HEK293 (cell line): ENCODE data around the gene RAC3.

Source experiments
- CTCF ChIA-PET: fragments of 350-600 bp; formaldehyde crosslinking; extraction: SDS; loops from one replicate; lab custom pipeline; 2021; ENCODE audit warnings: antibody characterized with exemption; lab: Yijun Ruan, JAX
- POLR2A ChIA-PET: fragments of 300-600 bp; formaldehyde crosslinking; extraction: SDS; loops from one replicate; lab custom pipeline; 2020; ENCODE audit warnings: antibody characterized with exemption, inconsistent platforms; lab: Yijun Ruan, JAX
- H3K27ac ChIP-seq: fragments of 200-500 bp; sonication (Bioruptor generic); 2 replicates; pipeline ENCODE4 v1.5.1; 2014; ENCODE audit warnings: low read depth, low read length, control low read depth, inconsistent platforms; ENCODE audit errors: extremely low read depth
- H3K36me3 ChIP-seq, 2 experiments: fragments of 200-500 bp in 1 of 2; sonication (Bioruptor generic) in 1 of 2; 1 replicate in 1 of 2; 2 replicates in 1 of 2; pipeline ENCODE4 v1.5.1; 2014 to 2017; ENCODE audit warnings: inconsistent platforms in 2 of 2, low read length in 2 of 2; ENCODE audit not compliant: control insufficient read depth in 2 of 2, insufficient read depth in 1 of 2
- H3K4me1 ChIP-seq: fragments of 200-500 bp; sonication (Bioruptor generic); 2 replicates; pipeline ENCODE4 v1.5.1; 2014; ENCODE audit warnings: mild to moderate bottlenecking, low read length, inconsistent platforms; ENCODE audit not compliant: control insufficient read depth, insufficient read depth
- H3K4me3 ChIP-seq: 2 replicates; pipeline ENCODE4 v1.5.1; 2011; ENCODE audit warnings: low read depth, mild to moderate bottlenecking, control low read depth, low read length, moderate library complexity
- H3K9me3 ChIP-seq: fragments of 200-500 bp; sonication (Bioruptor generic); 2 replicates; pipeline ENCODE4 v1.5.1; 2014; ENCODE audit warnings: low read depth, low read length, inconsistent platforms; ENCODE audit not compliant: control insufficient read depth, insufficient read depth
- BCL11A ChIP-seq: fragments of 450-650 bp; formaldehyde crosslinking; IDR thresholded peaks from 2 replicates; pipeline ENCODE4 v1.5.1; 2016; ENCODE audit warnings: low read depth, missing biosample characterization, missing genetic modification characterization
- HOXC10 ChIP-seq: sonication (generic); formaldehyde crosslinking; IDR thresholded peaks from 2 replicates; pipeline ENCODE4 v1.8.1; 2023; ENCODE audit warnings: mild to moderate bottlenecking, missing genetic modification reagents
- KLF1 ChIP-seq: fragments of 450-650 bp; formaldehyde crosslinking; IDR thresholded peaks from 2 replicates; pipeline ENCODE4 v1.5.1; 2016; ENCODE audit warnings: missing biosample characterization, missing genetic modification characterization
- KLF9 ChIP-seq: fragments of 450-650 bp; formaldehyde crosslinking; IDR thresholded peaks from 2 replicates; pipeline ENCODE4 v1.5.1; 2016; ENCODE audit warnings: missing biosample characterization, missing genetic modification characterization, low read depth
- MEIS1 ChIP-seq: sonication (generic); formaldehyde crosslinking; IDR thresholded peaks from 2 replicates; pipeline ENCODE4 v1.8.1; 2022; ENCODE audit warnings: missing genetic modification reagents, mild to moderate bottlenecking, borderline replicate concordance
- SP7 ChIP-seq: fragments of 450-650 bp; formaldehyde crosslinking; IDR thresholded peaks from 2 replicates; pipeline ENCODE4 v1.5.1; 2016; ENCODE audit warnings: missing biosample characterization, missing genetic modification characterization
- ZBTB17 ChIP-seq: fragments of 450-650 bp; formaldehyde crosslinking; IDR thresholded peaks from 2 replicates; pipeline ENCODE4 v1.5.1; 2016; ENCODE audit warnings: missing biosample characterization, missing genetic modification characterization
- ZFP3 ChIP-seq: fragments of 450-650 bp; formaldehyde crosslinking; IDR thresholded peaks from 2 replicates; pipeline ENCODE4 v1.5.1; 2016; ENCODE audit warnings: low read depth, missing biosample characterization, missing genetic modification characterization
- ZNF121 ChIP-seq: fragments of 450-650 bp; formaldehyde crosslinking; IDR thresholded peaks from 2 replicates; pipeline ENCODE4 v1.5.1; 2016; ENCODE audit warnings: missing biosample characterization, missing genetic modification characterization
- ZNF16 ChIP-seq: fragments of 450-650 bp; formaldehyde crosslinking; IDR thresholded peaks from 2 replicates; pipeline ENCODE4 v1.5.1; 2016; ENCODE audit warnings: low read depth, missing biosample characterization, missing genetic modification characterization
- ZNF223 ChIP-seq: fragments of 450-650 bp; formaldehyde crosslinking; IDR thresholded peaks from 2 replicates; pipeline ENCODE4 v1.5.1; 2016; ENCODE audit warnings: missing biosample characterization, missing genetic modification characterization
- ZNF354C ChIP-seq: fragments of 450-650 bp; formaldehyde crosslinking; IDR thresholded peaks from 2 replicates; pipeline ENCODE4 v1.5.1; 2016; ENCODE audit warnings: missing biosample characterization, missing genetic modification characterization, low read depth, borderline replicate concordance
- ZNF394 ChIP-seq: fragments of 450-650 bp; formaldehyde crosslinking; IDR thresholded peaks from 2 replicates; pipeline ENCODE4 v1.5.1; 2016; ENCODE audit warnings: missing biosample characterization, missing genetic modification characterization, mild to moderate bottlenecking, moderate library complexity, borderline replicate concordance
- ZNF423 ChIP-seq: fragments of 450-650 bp; formaldehyde crosslinking; IDR thresholded peaks from 2 replicates; pipeline ENCODE4 v1.5.1; 2016; ENCODE audit warnings: missing biosample characterization, missing genetic modification characterization
- ZNF521 ChIP-seq: fragments of 450-650 bp; formaldehyde crosslinking; IDR thresholded peaks from 2 replicates; pipeline ENCODE4 v1.5.1; 2017; ENCODE audit warnings: missing biosample characterization, mild to moderate bottlenecking, missing genetic modification characterization
- ZNF600 ChIP-seq: fragments of 450-650 bp; formaldehyde crosslinking; IDR thresholded peaks from 2 replicates; pipeline ENCODE4 v1.5.1; 2016; ENCODE audit warnings: missing biosample characterization, missing genetic modification characterization
- ZNF654 ChIP-seq: fragments of 450-650 bp; formaldehyde crosslinking; IDR thresholded peaks from 2 replicates; pipeline ENCODE4 v1.5.1; 2016; ENCODE audit warnings: low read depth, missing biosample characterization, missing genetic modification characterization
- ZNF664 ChIP-seq: fragments of 450-650 bp; formaldehyde crosslinking; IDR thresholded peaks from 2 replicates; pipeline ENCODE4 v1.5.1; 2016; ENCODE audit warnings: missing biosample characterization, missing genetic modification characterization
- ZNF670 ChIP-seq: fragments of 450-650 bp; formaldehyde crosslinking; IDR thresholded peaks from 2 replicates; pipeline ENCODE4 v1.5.1; 2016; ENCODE audit warnings: missing biosample characterization, missing genetic modification characterization, low read depth
- ZNF701 ChIP-seq: fragments of 450-650 bp; formaldehyde crosslinking; IDR thresholded peaks from 2 replicates; pipeline ENCODE4 v1.5.1; 2016; ENCODE audit warnings: missing biosample characterization, missing genetic modification characterization
- ZNF747 ChIP-seq: fragments of 450-650 bp; formaldehyde crosslinking; IDR thresholded peaks from 2 replicates; pipeline ENCODE4 v1.5.1; 2016; ENCODE audit warnings: missing biosample characterization, missing genetic modification characterization
- TF ChIP-seq, protein P1 (sequence below): fragments of 450-650 bp; formaldehyde crosslinking; optimal IDR thresholded peaks from 2 replicates; pipeline ENCODE3; 2016; ENCODE audit warnings: missing biosample characterization, mild to moderate bottlenecking, missing genetic modification characterization
- TF ChIP-seq, protein P2 (sequence below): fragments of 450-650 bp; formaldehyde crosslinking; IDR thresholded peaks from 2 replicates; pipeline ENCODE4 v1.5.1; 2017; ENCODE audit warnings: missing biosample characterization, missing genetic modification characterization
- TF ChIP-seq, protein P3 (sequence below): fragments of 450-650 bp; formaldehyde crosslinking; IDR thresholded peaks from 2 replicates; pipeline ENCODE4 v1.5.1; 2016; ENCODE audit warnings: missing biosample characterization, missing genetic modification characterization, borderline replicate concordance
- TF ChIP-seq, protein P4 (sequence below): fragments of 450-650 bp; formaldehyde crosslinking; IDR thresholded peaks from 2 replicates; pipeline ENCODE4 v1.5.1; 2016; ENCODE audit warnings: missing biosample characterization, missing genetic modification characterization
- TF ChIP-seq, protein P5 (sequence below): fragments of 450-650 bp; formaldehyde crosslinking; IDR thresholded peaks from 2 replicates; pipeline ENCODE4 v1.5.1; 2016; ENCODE audit warnings: missing biosample characterization, missing genetic modification characterization
- TF ChIP-seq, protein P6 (sequence below): fragments of 450-650 bp; formaldehyde crosslinking; IDR thresholded peaks from 2 replicates; pipeline ENCODE4 v1.5.1; 2016; ENCODE audit warnings: missing biosample characterization, missing genetic modification characterization

Gene RAC3

DNA sequence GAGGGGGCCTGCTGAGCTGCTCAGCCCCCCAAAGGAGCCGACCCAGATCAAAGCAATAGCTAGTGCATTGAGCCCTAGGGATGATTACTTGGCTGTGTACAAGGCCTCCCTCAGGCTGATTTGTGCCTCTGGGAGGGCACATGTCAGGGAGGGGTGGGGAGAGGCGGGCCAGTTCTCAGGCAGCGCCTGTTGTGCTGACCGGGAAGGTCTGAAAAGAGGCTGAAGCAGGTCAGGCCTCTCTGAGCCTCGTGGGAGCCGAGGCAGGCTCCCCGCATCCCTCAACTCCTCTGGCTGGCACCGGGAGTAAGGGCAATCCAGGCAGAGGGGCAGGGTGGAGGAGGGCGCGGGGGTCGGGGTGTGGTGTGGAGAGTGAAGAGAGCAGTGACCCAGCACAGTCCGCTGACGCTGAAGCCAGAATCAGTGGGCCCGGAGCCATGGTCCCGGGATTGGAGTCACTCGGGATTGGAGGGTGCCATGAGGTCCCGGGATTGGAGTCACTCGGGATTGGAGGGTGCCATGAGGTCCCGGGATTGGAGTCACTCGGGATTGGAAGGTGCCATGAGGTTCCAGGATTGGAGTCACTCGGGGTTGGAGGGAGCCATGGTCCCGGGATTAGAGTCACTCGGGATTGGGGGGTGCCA lies 3.0 kb downstream of the RAC3 start (continued):
- TF ChIP-seq ZNF423 (tag by site-specific recombination) (no peak), ZNF664 (no peak), ZNF16 (tag by site-specific recombination) (no peak), ZNF747 (no peak), ZNF223 (tag by site-specific recombination) (no peak), KLF1 (tag by site-specific recombination) (peak; percentile 51), BCL11A (no peak), KLF9 (no peak), MEIS1 (CRISPR knock-in tag) (no peak), ZNF521 (tag by site-specific recombination) (no peak), SP7 (tag by site-specific recombination) (peak; percentile 27; the same call in 1 of the 2 replicates), ZNF121 (no peak)
- TF ChIP-seq, protein P1, sequence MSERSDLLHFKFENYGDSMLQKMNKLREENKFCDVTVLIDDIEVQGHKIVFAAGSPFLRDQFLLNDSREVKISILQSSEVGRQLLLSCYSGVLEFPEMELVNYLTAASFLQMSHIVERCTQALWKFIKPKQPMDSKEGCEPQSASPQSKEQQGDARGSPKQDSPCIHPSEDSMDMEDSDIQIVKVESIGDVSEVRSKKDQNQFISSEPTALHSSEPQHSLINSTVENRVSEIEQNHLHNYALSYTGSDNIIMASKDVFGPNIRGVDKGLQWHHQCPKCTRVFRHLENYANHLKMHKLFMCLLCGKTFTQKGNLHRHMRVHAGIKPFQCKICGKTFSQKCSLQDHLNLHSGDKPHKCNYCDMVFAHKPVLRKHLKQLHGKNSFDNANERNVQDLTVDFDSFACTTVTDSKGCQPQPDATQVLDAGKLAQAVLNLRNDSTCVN = peak; percentile 18
- TF ChIP-seq, protein P2, sequence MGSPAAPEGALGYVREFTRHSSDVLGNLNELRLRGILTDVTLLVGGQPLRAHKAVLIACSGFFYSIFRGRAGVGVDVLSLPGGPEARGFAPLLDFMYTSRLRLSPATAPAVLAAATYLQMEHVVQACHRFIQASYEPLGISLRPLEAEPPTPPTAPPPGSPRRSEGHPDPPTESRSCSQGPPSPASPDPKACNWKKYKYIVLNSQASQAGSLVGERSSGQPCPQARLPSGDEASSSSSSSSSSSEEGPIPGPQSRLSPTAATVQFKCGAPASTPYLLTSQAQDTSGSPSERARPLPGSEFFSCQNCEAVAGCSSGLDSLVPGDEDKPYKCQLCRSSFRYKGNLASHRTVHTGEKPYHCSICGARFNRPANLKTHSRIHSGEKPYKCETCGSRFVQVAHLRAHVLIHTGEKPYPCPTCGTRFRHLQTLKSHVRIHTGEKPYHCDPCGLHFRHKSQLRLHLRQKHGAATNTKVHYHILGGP (tag by site-specific recombination) = no peak
- TF ChIP-seq, protein P3, sequence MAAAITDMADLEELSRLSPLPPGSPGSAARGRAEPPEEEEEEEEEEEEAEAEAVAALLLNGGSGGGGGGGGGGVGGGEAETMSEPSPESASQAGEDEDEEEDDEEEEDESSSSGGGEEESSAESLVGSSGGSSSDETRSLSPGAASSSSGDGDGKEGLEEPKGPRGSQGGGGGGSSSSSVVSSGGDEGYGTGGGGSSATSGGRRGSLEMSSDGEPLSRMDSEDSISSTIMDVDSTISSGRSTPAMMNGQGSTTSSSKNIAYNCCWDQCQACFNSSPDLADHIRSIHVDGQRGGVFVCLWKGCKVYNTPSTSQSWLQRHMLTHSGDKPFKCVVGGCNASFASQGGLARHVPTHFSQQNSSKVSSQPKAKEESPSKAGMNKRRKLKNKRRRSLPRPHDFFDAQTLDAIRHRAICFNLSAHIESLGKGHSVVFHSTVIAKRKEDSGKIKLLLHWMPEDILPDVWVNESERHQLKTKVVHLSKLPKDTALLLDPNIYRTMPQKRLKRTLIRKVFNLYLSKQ (tag by site-specific recombination) = no peak
- TF ChIP-seq, protein P4, sequence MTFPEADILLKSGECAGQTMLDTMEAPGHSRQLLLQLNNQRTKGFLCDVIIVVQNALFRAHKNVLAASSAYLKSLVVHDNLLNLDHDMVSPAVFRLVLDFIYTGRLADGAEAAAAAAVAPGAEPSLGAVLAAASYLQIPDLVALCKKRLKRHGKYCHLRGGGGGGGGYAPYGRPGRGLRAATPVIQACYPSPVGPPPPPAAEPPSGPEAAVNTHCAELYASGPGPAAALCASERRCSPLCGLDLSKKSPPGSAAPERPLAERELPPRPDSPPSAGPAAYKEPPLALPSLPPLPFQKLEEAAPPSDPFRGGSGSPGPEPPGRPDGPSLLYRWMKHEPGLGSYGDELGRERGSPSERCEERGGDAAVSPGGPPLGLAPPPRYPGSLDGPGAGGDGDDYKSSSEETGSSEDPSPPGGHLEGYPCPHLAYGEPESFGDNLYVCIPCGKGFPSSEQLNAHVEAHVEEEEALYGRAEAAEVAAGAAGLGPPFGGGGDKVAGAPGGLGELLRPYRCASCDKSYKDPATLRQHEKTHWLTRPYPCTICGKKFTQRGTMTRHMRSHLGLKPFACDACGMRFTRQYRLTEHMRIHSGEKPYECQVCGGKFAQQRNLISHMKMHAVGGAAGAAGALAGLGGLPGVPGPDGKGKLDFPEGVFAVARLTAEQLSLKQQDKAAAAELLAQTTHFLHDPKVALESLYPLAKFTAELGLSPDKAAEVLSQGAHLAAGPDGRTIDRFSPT (tag by site-specific recombination) = peak; percentile 63
- TF ChIP-seq, protein P5, sequence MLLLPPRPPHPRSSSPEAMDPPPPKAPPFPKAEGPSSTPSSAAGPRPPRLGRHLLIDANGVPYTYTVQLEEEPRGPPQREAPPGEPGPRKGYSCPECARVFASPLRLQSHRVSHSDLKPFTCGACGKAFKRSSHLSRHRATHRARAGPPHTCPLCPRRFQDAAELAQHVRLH (tag by site-specific recombination) = no peak

DNA sequence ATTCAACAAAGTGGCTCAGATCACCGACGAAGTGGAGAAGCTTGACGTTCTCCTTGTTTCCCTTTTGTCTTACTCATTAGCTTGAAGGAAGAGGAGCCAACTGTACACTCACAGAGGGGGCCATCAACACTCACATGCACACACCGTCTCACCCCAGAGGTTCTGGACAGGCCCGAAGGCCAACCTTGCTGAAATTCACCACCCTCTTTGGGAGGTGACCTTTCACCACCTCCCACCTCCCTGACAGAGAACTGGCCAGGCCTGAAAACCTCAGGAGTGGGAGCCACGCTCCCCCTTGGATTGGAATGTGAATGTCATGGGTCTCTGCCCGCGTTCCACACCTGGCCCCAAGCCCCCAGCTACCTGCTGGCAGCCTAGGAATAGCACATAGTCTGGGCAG lies 4.0 kb downstream of the RAC3 start:
- Histone ChIP-seq H3K27ac (no peak overlapping the region), H3K4me1 (peaks cover 10% of the 10 kb centered on the region)
- CTCF ChIA-PET = interaction anchor here (0.6 to 7.2 kb wide), 9 partner anchors 8 to 360 kb away, joined by 3 to 42 read pairs (median 3); partner anchors contain the start of genes CENPX and LRRC45
- TF ChIP-seq, protein P6, sequence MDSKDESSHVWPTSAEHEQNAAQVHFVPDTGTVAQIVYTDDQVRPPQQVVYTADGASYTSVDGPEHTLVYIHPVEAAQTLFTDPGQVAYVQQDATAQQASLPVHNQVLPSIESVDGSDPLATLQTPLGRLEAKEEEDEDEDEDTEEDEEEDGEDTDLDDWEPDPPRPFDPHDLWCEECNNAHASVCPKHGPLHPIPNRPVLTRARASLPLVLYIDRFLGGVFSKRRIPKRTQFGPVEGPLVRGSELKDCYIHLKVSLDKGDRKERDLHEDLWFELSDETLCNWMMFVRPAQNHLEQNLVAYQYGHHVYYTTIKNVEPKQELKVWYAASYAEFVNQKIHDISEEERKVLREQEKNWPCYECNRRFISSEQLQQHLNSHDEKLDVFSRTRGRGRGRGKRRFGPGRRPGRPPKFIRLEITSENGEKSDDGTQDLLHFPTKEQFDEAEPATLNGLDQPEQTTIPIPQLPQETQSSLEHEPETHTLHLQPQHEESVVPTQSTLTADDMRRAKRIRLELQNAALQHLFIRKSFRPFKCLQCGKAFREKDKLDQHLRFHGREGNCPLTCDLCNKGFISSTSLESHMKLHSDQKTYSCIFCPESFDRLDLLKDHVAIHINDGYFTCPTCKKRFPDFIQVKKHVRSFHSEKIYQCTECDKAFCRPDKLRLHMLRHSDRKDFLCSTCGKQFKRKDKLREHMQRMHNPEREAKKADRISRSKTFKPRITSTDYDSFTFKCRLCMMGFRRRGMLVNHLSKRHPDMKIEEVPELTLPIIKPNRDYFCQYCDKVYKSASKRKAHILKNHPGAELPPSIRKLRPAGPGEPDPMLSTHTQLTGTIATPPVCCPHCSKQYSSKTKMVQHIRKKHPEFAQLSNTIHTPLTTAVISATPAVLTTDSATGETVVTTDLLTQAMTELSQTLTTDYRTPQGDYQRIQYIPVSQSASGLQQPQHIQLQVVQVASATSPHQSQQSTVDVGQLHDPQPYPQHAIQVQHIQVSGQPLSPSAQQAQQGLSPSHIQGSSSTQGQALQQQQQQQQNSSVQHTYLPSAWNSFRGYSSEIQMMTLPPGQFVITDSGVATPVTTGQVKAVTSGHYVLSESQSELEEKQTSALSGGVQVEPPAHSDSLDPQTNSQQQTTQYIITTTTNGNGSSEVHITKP (tag by site-specific recombination) = peak; percentile 95
- TF ChIP-seq ZNF701 (tag by site-specific recombination) (no peak), ZNF654 (tag by site-specific recombination) (no peak), ZNF670 (tag by site-specific recombination) (no peak), HOXC10 (CRISPR knock-in tag) (no peak), ZNF354C (no peak), ZNF394 (tag by site-specific recombination) (peak; percentile 48; the same call in 1 of the 2 replicates), ZBTB17 (peak; percentile 19; the same call in 1 of the 2 replicates), ZFP3 (tag by site-specific recombination) (no peak), ZNF600 (0 out of 2 replicates have a peak, but pooled peaks have one; percentile 13)

More for the DNA sequence above, 4.0 kb downstream of the RAC3 start:
- Histone ChIP-seq H3K9me3 (no peaks in the 10 kb centered on the region), H3K36me3 (peaks cover 0 to 35% of the 10 kb centered on the region in 2 experiments; a peak in 1 of 3 replicates), H3K4me3 (no peak overlapping the region)
- POLR2A ChIA-PET = interaction anchor here (1.0 to 1.8 kb wide), 7 partner anchors 13 to 76 kb away, joined by 3 to 7 read pairs (median 4); partner anchors contain the start of gene CENPX
